ENCODE measurements around the gene PDE3A.
A peak's percentile ranks its signal among the peaks of the same experiment; 100 is the strongest.

The PDE3A gene

GRCh38 chr12:20722142-20722541 is 353.8 kb downstream of the PDE3A start:
- no peak overlapping the region for H3K4me3 ChIP-seq (replicated peaks in 1 of 2; ENCODE audit: low read depth in 2 of 2, low read length in 2 of 2)
- no peak for DNase-seq (ENCODE audit: low read depth in 2 of 2)
- TF ChIP-seq CTCF (IDR thresholded peaks at IDR 0.05; ENCODE audit: low read depth, low read length): no peak

DNA sequence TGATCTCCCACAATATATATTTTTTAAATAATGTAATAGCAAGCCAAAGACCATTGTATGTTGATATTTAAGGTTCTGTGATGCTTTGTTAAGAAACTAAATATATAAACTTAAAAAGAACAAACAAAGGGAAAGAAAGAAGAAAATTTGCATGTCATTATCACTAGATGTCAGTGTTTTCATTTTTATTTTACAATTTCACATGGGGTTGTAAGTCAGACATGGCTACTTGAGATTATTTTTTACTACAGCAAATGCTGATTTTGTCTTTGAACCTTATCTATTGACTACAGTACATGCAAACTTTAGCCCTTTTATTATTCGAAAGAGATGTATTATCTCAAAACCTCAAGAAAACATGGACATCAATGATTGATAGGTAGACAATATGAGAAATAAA is 362.9 kb downstream of the PDE3A start:
- no peak overlapping the region for H3K4me3 ChIP-seq (replicated peaks in 1 of 2; ENCODE audit: low read depth in 2 of 2, low read length in 2 of 2)
- no peak for TF ChIP-seq CTCF (IDR thresholded peaks at IDR 0.05; ENCODE audit: low read depth, low read length)
- DNase-seq (ENCODE audit: low read depth in 2 of 2): peak in 1 of 2 donors; percentile 7

All from cardiac fibroblast (primary cell).